Measurements from ENCODE around the gene C6orf120. TPM values are rescaled to one million over a fixed set of nuclear protein-coding genes. Genes with fewer than 3 reads are reported as not detected.
"Not testable (repeated sequence)": the region's sequence is repeated elsewhere in the genome, so short reads cannot be mapped to it uniquely, and the experiment has no call there.

The C6orf120 gene
- total RNA-seq, 2 experiments from 2014 or later = 20.8 to 21.0 TPM

GRCh38 chr6:169668203-169668847 lies 33.6 kb upstream of the C6orf120 start:
- peaks cover 10% of the 10 kb centered on the region for H3K36me3 Mint-ChIP-seq
- peaks cover 9% of the 10 kb centered on the region for H3K4me1 Mint-ChIP-seq
- H3K9me3 Mint-ChIP-seq = no peaks in the 10 kb centered on the region
- H3K4me3 Mint-ChIP-seq = no peak overlapping the region
- no peaks in the 10 kb centered on the region for H3K27me3 Mint-ChIP-seq
- no peak overlapping the region for H3K27ac Mint-ChIP-seq
- DNase-seq = no peak

- Mint-ChIP-seq H3K27me3 (no peaks in the 10 kb centered on the region), H3K9me3 (no peaks in the 10 kb centered on the region), H3K27ac (no peak overlapping the region), H3K4me3 (no peak overlapping the region), H3K4me1 (peaks cover 9% of the 10 kb centered on the region), H3K36me3 (peaks cover 6% of the 10 kb centered on the region)
- DNase-seq = no peak
Observed at GRCh38 chr6:169669147-169669546, 32.8 kb upstream of the C6orf120 start.

- DNase-seq = no peak
- Mint-ChIP-seq H3K27me3 (no peaks in the 10 kb centered on the region), H3K27ac (peak overlapping the region; percentile 49), H3K4me1 (peaks cover 9% of the 10 kb centered on the region), H3K9me3 (no peaks in the 10 kb centered on the region), H3K4me3 (no peak overlapping the region), H3K36me3 (peaks cover 12% of the 10 kb centered on the region)
Observed at GRCh38 chr6:169669889-169670288, 32.0 kb upstream of the C6orf120 start.

GRCh38 chr6:169671563-169671962 lies 30.4 kb upstream of the C6orf120 start:
- H3K27ac Mint-ChIP-seq = no peak overlapping the region
- no peak overlapping the region for H3K4me3 Mint-ChIP-seq
- no peaks in the 10 kb centered on the region for H3K27me3 Mint-ChIP-seq
- H3K4me1 Mint-ChIP-seq = peaks cover 9% of the 10 kb centered on the region
- H3K9me3 Mint-ChIP-seq = no peaks in the 10 kb centered on the region
- no peak for DNase-seq
- peaks cover 19% of the 10 kb centered on the region for H3K36me3 Mint-ChIP-seq

GRCh38 chr6:169675011-169675410 lies 26.9 kb upstream of the C6orf120 start:
- peaks cover 3% of the 10 kb centered on the region for H3K4me1 Mint-ChIP-seq
- H3K9me3 Mint-ChIP-seq = no peaks in the 10 kb centered on the region
- DNase-seq = no peak
- H3K27me3 Mint-ChIP-seq = no peaks in the 10 kb centered on the region
- no peak overlapping the region for H3K4me3 Mint-ChIP-seq
- H3K27ac Mint-ChIP-seq = no peak overlapping the region
- H3K36me3 Mint-ChIP-seq = peaks cover 27% of the 10 kb centered on the region

GRCh38 chr6:169677096-169677495 lies 24.8 kb upstream of the C6orf120 start:
- H3K4me3 Mint-ChIP-seq = no peak overlapping the region
- H3K9me3 Mint-ChIP-seq = peaks cover 8% of the 10 kb centered on the region
- no peaks in the 10 kb centered on the region for H3K4me1 Mint-ChIP-seq
- H3K27ac Mint-ChIP-seq = no peak overlapping the region
- H3K27me3 Mint-ChIP-seq = no peaks in the 10 kb centered on the region
- peaks cover 41% of the 10 kb centered on the region for H3K36me3 Mint-ChIP-seq
- no peak for DNase-seq

- Mint-ChIP-seq H3K9me3 (peaks cover 8% of the 10 kb centered on the region), H3K4me1 (peaks cover under 1% of the 10 kb centered on the region), H3K27me3 (no peaks in the 10 kb centered on the region), H3K4me3 (no peak overlapping the region), H3K27ac (no peak overlapping the region), H3K36me3 (peaks cover 52% of the 10 kb centered on the region)
- DNase-seq = no peak
Observed at GRCh38 chr6:169678342-169678741, 23.6 kb upstream of the C6orf120 start.

GRCh38 chr6:169684056-169684455 lies 17.9 kb upstream of the C6orf120 start:
- peaks cover 26% of the 10 kb centered on the region for H3K9me3 Mint-ChIP-seq
- DNase-seq = no peak
- H3K4me1 Mint-ChIP-seq = peaks cover 10% of the 10 kb centered on the region
- peaks cover 81% of the 10 kb centered on the region for H3K36me3 Mint-ChIP-seq
- H3K4me3 Mint-ChIP-seq = no peak overlapping the region
- H3K27me3 Mint-ChIP-seq = no peaks in the 10 kb centered on the region
- no peak overlapping the region for H3K27ac Mint-ChIP-seq

GRCh38 chr6:169685860-169686259 lies 16.1 kb upstream of the C6orf120 start:
- Mint-ChIP-seq H3K27me3 (no peaks in the 10 kb centered on the region), H3K4me3 (no peak overlapping the region), H3K36me3 (peaks cover 81% of the 10 kb centered on the region), H3K4me1 (peaks cover 12% of the 10 kb centered on the region), H3K9me3 (peaks cover 23% of the 10 kb centered on the region), H3K27ac (no peak overlapping the region)
- no peak for DNase-seq

- H3K27ac Mint-ChIP-seq = no peak overlapping the region
Observed at GRCh38 chr6:169689287-169689686, 12.6 kb upstream of the C6orf120 start.

GRCh38 chr6:169691260-169691659 lies 10.7 kb upstream of the C6orf120 start:
- H3K36me3 Mint-ChIP-seq = peaks cover 66% of the 10 kb centered on the region

More at GRCh38 chr6:169689287-169689686, 12.6 kb upstream of the C6orf120 start:
- peaks cover 6% of the 10 kb centered on the region for H3K4me1 Mint-ChIP-seq
- no peak overlapping the region for H3K4me3 Mint-ChIP-seq
- DNase-seq = no peak
- H3K36me3 Mint-ChIP-seq = peaks cover 71% of the 10 kb centered on the region
- H3K27me3 Mint-ChIP-seq = no peaks in the 10 kb centered on the region
- H3K9me3 Mint-ChIP-seq = peaks cover 25% of the 10 kb centered on the region

GRCh38 chr6:169692516-169692915 lies 9.4 kb upstream of the C6orf120 start:
- H3K27me3 Mint-ChIP-seq = no peaks in the 10 kb centered on the region

More at GRCh38 chr6:169691260-169691659, 10.7 kb upstream of the C6orf120 start:
- peaks cover 12% of the 10 kb centered on the region for H3K9me3 Mint-ChIP-seq
- no peaks in the 10 kb centered on the region for H3K27me3 Mint-ChIP-seq
- H3K27ac Mint-ChIP-seq = no peak overlapping the region
- H3K4me1 Mint-ChIP-seq = peaks cover 6% of the 10 kb centered on the region
- no peak overlapping the region for H3K4me3 Mint-ChIP-seq
- no peak for DNase-seq

GRCh38 chr6:169695131-169695530 lies 6.8 kb upstream of the C6orf120 start:
- Mint-ChIP-seq H3K4me1 (peaks cover 11% of the 10 kb centered on the region), H3K27ac (no peak overlapping the region), H3K27me3 (no peaks in the 10 kb centered on the region), H3K36me3 (peaks cover 57% of the 10 kb centered on the region), H3K9me3 (peaks cover 7% of the 10 kb centered on the region), H3K4me3 (no peak overlapping the region)
- no peak for DNase-seq

More at GRCh38 chr6:169692516-169692915, 9.4 kb upstream of the C6orf120 start:
- H3K9me3 Mint-ChIP-seq = peaks cover 7% of the 10 kb centered on the region
- H3K4me1 Mint-ChIP-seq = peaks cover 6% of the 10 kb centered on the region
- H3K4me3 Mint-ChIP-seq = no peak overlapping the region
- peaks cover 59% of the 10 kb centered on the region for H3K36me3 Mint-ChIP-seq
- no peak for DNase-seq
- no peak overlapping the region for H3K27ac Mint-ChIP-seq

- Mint-ChIP-seq H3K4me1 (peaks cover 18% of the 10 kb centered on the region), H3K36me3 (peaks cover 43% of the 10 kb centered on the region)
- not testable (repeated sequence) for H3K27ac Mint-ChIP-seq, H3K4me3 Mint-ChIP-seq, H3K27me3 Mint-ChIP-seq, H3K9me3 Mint-ChIP-seq
- peak; percentile 13 for DNase-seq
Observed at GRCh38 chr6:169697115-169697514, 4.8 kb upstream of the C6orf120 start.

GRCh38 chr6:169700296-169700695 lies 1.6 kb upstream of the C6orf120 start:
- no peaks in the 10 kb centered on the region for H3K27me3 Mint-ChIP-seq
- H3K36me3 Mint-ChIP-seq = peaks cover 41% of the 10 kb centered on the region
- H3K4me1 Mint-ChIP-seq = peaks cover 34% of the 10 kb centered on the region
- no peak for DNase-seq
- H3K4me3 Mint-ChIP-seq = peak overlapping the region; percentile 91
- H3K9me3 Mint-ChIP-seq = no peaks in the 10 kb centered on the region
- H3K27ac Mint-ChIP-seq = no peak overlapping the region

- Mint-ChIP-seq H3K4me1 (peaks cover 44% of the 10 kb centered on the region), H3K4me3 (peak overlapping the region; percentile 91), H3K27me3 (no peaks in the 10 kb centered on the region), H3K27ac (peak overlapping the region; percentile 87), H3K9me3 (no peaks in the 10 kb centered on the region), H3K36me3 (peaks cover 35% of the 10 kb centered on the region)
- peak; percentile 13 for DNase-seq
Observed at GRCh38 chr6:169701311-169701953, 494 bp upstream of the C6orf120 start.

All from activated naive CD8-positive, alpha-beta T cell treated with anti-CD3 and anti-CD28 coated beads for 36 hours (primary cell).